Activated T-cell treated with anti-CD3 and anti-CD28 coated beads, Interleukin-2, amount 50 U/mL, for 72 hours (primary cell): Measurements from ENCODE around the gene PLEKHB2. TPM values are rescaled to one million over a fixed set of nuclear protein-coding genes. Genes with fewer than 3 reads are reported as not detected.
A peak's percentile ranks its signal among the peaks of the same experiment; 100 is the strongest.
"Not testable (repeated sequence)": the region's sequence is repeated elsewhere in the genome, so short reads cannot be mapped to it uniquely, and the experiment has no call there.

Experiments
- ATAC-seq, 2 donors: fragments of 150-1000 bp; cut with Tn5 transposase; replicated peaks in 1 of 2; 2 replicates each; pipeline ENCODE4 v1.10.0; 2021; ENCODE audit warnings: moderate library complexity in 2 of 2, mild to moderate bottlenecking in 1 of 2
- DNase-seq, 2 donors: peaks; one replicate each; pipeline ENCODE4 v3.0.0; 2021 to 2022; ENCODE audit warnings: mixed read lengths in 1 of 2
- H3K27ac Mint-ChIP-seq: one replicate; pipeline ENCODE4 v1.8.0; 2022; ENCODE audit warnings: mild to moderate bottlenecking, moderate library complexity, mixed read lengths
- H3K27me3 Mint-ChIP-seq: one replicate; pipeline ENCODE4 v1.8.0; 2022; ENCODE audit warnings: low read depth, mixed read lengths
- H3K36me3 Mint-ChIP-seq, 2 donors: one replicate each; pipeline ENCODE4 v1.8.0; 2022; ENCODE audit warnings: mixed read lengths in 2 of 2, mild to moderate bottlenecking in 1 of 2; ENCODE audit not compliant: insufficient read depth in 2 of 2
- H3K4me1 Mint-ChIP-seq: one replicate; pipeline ENCODE4 v1.8.0; 2022; ENCODE audit warnings: low read depth, mixed read lengths
- H3K4me3 Mint-ChIP-seq, 2 donors: one replicate each; pipeline ENCODE4 v1.8.0; 2022; ENCODE audit warnings: mild to moderate bottlenecking in 2 of 2, mixed read lengths in 2 of 2, moderate library complexity in 2 of 2
- H3K9me3 Mint-ChIP-seq, 2 donors: one replicate each; pipeline ENCODE4 v1.8.0; 2022; ENCODE audit warnings: mixed read lengths in 2 of 2
- total RNA-seq, 2 donors: library from RNA; stranded (reverse); gene quantifications; one replicate each; pipeline ENCODE4 v1.2.3, GENCODE V29; 2022

The PLEKHB2 gene
- total RNA-seq, 2 donors from 2014 or later: 53.2 to 53.8 TPM

- H3K4me1 Mint-ChIP-seq: peaks cover 25% of the 10 kb centered on the region
- H3K4me3 Mint-ChIP-seq: no peak overlapping the region
- DNase-seq (no peak), ATAC-seq (no peak)
- H3K27me3 Mint-ChIP-seq: no peaks in the 10 kb centered on the region
- peaks cover 12 to 36% of the 10 kb centered on the region in 2 donors for H3K36me3 Mint-ChIP-seq
- H3K9me3 Mint-ChIP-seq: no peaks in the 10 kb centered on the region
- peak overlapping the region; percentile 61 for H3K27ac Mint-ChIP-seq
Observed at GRCh38 chr2:131077182-131077846, 27.8 kb upstream of the PLEKHB2 start.

GRCh38 chr2:131077966-131078365, 27.2 kb upstream of the PLEKHB2 start:
- no peaks in the 10 kb centered on the region for H3K9me3 Mint-ChIP-seq
- no peaks in the 10 kb centered on the region for H3K27me3 Mint-ChIP-seq
- H3K36me3 Mint-ChIP-seq: peaks cover 12 to 36% of the 10 kb centered on the region in 2 donors
- H3K4me3 Mint-ChIP-seq: no peak overlapping the region
- H3K27ac Mint-ChIP-seq: peak overlapping the region; percentile 61
- DNase-seq (no peak), ATAC-seq (no peak)
- H3K4me1 Mint-ChIP-seq: peaks cover 25% of the 10 kb centered on the region

GRCh38 chr2:131079931-131080330, 25.2 kb upstream of the PLEKHB2 start:
- DNase-seq, ATAC-seq, H3K4me3 Mint-ChIP-seq, H3K27me3 Mint-ChIP-seq, H3K9me3 Mint-ChIP-seq: not testable (repeated sequence)
- peak overlapping the region; percentile 63 for H3K27ac Mint-ChIP-seq
- peaks cover 27% of the 10 kb centered on the region for H3K4me1 Mint-ChIP-seq
- peaks cover 15 to 34% of the 10 kb centered on the region in 2 donors for H3K36me3 Mint-ChIP-seq

- DNase-seq: no peak
- no peaks in the 10 kb centered on the region for H3K9me3 Mint-ChIP-seq
- H3K27me3 Mint-ChIP-seq: no peaks in the 10 kb centered on the region
- H3K4me1 Mint-ChIP-seq: peaks cover 30% of the 10 kb centered on the region
- ATAC-seq: no peak
- peaks cover 13 to 30% of the 10 kb centered on the region in 2 donors for H3K36me3 Mint-ChIP-seq
- H3K4me3 Mint-ChIP-seq: no peak overlapping the region
- peak overlapping the region; percentile 87 for H3K27ac Mint-ChIP-seq
Observed at GRCh38 chr2:131081190-131081589, 23.9 kb upstream of the PLEKHB2 start.

DNA sequence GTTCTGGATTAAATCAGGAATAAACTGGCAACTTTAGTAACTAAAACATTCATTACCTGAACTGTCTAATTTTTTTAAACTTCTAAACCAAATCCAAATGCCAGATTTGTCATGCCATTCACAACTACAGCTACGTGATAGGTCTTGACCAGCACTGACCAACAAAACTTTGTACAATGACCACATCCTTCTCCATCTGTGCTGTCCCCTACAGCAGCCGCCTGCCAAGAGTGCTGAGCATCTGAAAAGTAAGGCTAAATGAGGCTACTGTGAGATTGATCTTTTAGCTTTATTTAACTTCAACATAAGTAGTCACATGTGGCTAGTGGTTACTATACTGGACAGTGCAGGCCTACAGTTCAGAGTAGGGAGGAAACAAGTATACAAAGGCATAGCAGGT, 19.5 kb upstream of the PLEKHB2 start:
- Mint-ChIP-seq H3K4me3 (no peak overlapping the region), H3K36me3 (peaks cover 16 to 45% of the 10 kb centered on the region in 2 donors), H3K27ac (no peak overlapping the region), H3K4me1 (peaks cover 39% of the 10 kb centered on the region), H3K9me3 (no peaks in the 10 kb centered on the region), H3K27me3 (no peaks in the 10 kb centered on the region)
- no peak for ATAC-seq
- no peak for DNase-seq

- H3K27me3 Mint-ChIP-seq: no peaks in the 10 kb centered on the region
- ATAC-seq (no peak), DNase-seq (no peak)
- H3K36me3 Mint-ChIP-seq: peaks cover 7 to 26% of the 10 kb centered on the region in 2 donors
- no peaks in the 10 kb centered on the region for H3K9me3 Mint-ChIP-seq
- peak overlapping the region; percentile 98 for H3K27ac Mint-ChIP-seq
- peak overlapping the region; percentile 79 to 95 for H3K4me3 Mint-ChIP-seq
- peaks cover 34% of the 10 kb centered on the region for H3K4me1 Mint-ChIP-seq
Observed at GRCh38 chr2:131092458-131093005, 12.6 kb upstream of the PLEKHB2 start.

DNA sequence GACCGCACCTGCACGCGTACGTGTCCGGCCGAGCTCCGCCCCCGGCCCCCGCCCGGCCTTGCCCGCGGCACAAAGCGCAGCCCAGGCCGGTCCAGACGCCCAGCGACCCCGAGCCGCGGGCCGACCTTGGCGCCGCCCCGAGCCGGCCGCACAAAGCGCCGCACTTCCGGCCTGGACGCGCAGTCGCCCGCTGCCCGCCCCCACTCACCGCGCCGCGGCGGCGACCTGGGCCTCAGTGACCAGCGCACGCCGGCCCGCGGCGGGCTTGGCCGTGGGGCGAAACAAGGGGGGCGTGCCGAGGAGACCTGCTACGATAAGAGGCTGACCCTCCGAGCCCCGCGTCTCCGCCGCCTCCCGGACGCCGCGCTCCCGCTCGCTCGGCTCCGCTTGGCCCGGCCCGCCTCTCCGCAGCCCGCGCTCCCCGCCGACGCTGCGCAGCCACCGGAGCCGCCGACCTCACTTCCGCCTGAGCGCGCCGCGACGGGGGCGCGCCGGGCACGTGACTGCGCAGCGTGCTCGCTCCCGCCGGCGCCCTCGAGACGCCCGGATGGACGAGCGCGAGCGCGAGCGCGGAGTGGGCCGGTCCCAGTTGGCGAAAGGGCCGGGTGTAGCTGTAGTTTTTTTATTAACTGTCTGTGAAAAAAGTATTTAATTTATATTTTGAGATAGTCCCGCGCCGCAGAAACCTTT, 12.0 kb upstream of the PLEKHB2 start, which contains the start of gene FAM168B:
Gene FAM168B, minus strand, starts transcription at position 455 of the 690 bp plus-strand sequence. CDS start 10,814 bp downstream, outside the sequence.
- Mint-ChIP-seq H3K9me3 (no peaks in the 10 kb centered on the region), H3K36me3 (peaks cover 4 to 21% of the 10 kb centered on the region in 2 donors), H3K27me3 (no peaks in the 10 kb centered on the region), H3K27ac (peak within 1 kb of the TSS; percentile 98), H3K4me1 (peaks cover 34% of the 10 kb centered on the region), H3K4me3 (peak within 1 kb of the TSS; percentile 93 to 95)
- peak; percentile 89 to 92 for DNase-seq
- peak; percentile 88 to 91 for ATAC-seq

DNA sequence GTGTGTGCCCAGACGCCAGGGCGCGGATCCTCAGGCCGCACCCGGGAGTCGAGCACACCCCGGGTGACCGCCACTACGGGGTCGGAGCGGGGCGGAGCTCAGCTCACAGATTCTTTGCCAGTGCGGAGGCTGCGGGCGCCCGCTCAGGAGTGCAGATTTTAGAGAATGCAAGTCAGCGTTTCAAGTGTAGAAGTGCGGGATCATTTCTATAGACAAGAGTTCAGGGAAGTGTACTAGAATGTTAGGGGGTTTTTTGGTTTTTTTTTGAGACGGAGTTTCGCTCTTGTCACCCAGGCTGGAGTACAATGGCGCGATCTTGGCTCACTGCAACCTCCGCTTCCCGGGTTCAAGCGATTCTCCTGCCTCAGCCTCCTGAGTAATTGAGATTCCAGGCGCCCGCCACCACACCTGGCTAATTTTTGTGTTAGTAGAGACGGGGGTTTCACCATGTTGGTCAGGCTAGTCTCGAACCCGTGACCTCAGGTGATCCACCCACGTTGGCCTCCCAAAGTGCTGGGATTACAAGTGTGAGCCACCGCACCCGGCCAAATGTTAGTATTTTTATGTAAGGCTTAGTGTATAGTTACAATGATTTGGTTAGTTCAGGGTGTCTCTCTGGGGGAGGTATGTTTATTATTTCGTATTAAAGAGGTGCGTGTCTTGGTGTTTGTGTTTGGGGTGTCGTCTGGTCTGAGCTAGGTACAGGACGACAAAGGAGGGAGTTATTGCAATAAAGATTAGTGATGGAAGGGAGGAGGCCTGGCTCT, 11.3 kb upstream of the PLEKHB2 start:
- no peaks in the 10 kb centered on the region for H3K27me3 Mint-ChIP-seq
- ATAC-seq: peak; percentile 80 to 82
- peaks cover 30% of the 10 kb centered on the region for H3K4me1 Mint-ChIP-seq
- peak overlapping the region; percentile 93 to 95 for H3K4me3 Mint-ChIP-seq
- no peaks in the 10 kb centered on the region for H3K9me3 Mint-ChIP-seq
- peak; percentile 15 to 75 for DNase-seq
- H3K27ac Mint-ChIP-seq: peak overlapping the region; percentile 94
- peaks cover 2 to 14% of the 10 kb centered on the region in 2 donors for H3K36me3 Mint-ChIP-seq

DNA sequence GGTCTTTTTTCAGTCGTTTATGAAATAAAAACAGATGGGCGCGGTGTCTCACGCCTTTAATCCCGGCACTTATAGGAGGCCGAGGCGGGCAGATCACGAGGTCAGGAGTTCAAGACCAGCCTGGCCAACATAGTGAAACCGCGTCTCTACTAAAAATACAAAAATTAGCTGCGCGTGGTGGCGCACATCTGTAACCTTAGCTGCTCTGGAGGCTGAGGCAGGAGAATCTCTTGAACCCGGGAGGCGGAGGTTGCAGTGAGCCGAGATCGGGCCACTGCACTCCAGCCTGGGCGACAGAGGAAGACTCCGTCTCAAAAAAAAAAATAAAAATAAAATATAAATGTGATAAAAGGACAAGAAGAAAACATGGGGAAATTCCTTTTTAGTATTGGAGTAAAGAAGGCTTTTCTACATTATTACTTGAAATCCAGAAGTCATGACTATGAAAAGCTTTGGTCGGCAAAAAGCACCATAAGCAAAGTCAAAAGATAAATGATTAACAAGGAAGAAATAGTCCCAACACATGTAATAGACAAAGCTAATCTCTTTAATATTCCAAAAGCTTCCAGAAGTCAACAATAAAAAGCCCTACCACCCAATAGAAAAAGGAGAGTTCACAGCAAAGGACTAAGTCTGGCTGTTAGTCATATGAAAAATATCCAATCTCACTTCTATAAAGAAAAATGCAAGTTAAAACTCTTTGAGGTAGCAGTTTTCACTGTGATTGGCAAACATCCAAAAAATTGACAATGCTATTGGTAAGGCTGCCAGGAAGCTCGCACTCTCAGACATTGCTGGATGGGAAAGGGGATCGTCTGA, 10.5 kb upstream of the PLEKHB2 start:
- DNase-seq (no peak), ATAC-seq (no peak)
- Mint-ChIP-seq H3K27ac (peak overlapping the region; percentile 94), H3K27me3 (no peaks in the 10 kb centered on the region), H3K9me3 (no peaks in the 10 kb centered on the region), H3K4me1 (peaks cover 22% of the 10 kb centered on the region), H3K36me3 (peaks cover 2 to 9% of the 10 kb centered on the region in 2 donors), H3K4me3 (peak overlapping the region; percentile 93 to 95)

GRCh38 chr2:131103165-131103564, 2.0 kb upstream of the PLEKHB2 start:
- Mint-ChIP-seq H3K9me3 (no peaks in the 10 kb centered on the region), H3K4me1 (peaks cover 34% of the 10 kb centered on the region), H3K27me3 (no peaks in the 10 kb centered on the region), H3K27ac (peak overlapping the region; percentile 38), H3K4me3 (no peak overlapping the region), H3K36me3 (peaks cover 4 to 5% of the 10 kb centered on the region in 2 donors)
- no peak for DNase-seq
- ATAC-seq: no peak

DNA sequence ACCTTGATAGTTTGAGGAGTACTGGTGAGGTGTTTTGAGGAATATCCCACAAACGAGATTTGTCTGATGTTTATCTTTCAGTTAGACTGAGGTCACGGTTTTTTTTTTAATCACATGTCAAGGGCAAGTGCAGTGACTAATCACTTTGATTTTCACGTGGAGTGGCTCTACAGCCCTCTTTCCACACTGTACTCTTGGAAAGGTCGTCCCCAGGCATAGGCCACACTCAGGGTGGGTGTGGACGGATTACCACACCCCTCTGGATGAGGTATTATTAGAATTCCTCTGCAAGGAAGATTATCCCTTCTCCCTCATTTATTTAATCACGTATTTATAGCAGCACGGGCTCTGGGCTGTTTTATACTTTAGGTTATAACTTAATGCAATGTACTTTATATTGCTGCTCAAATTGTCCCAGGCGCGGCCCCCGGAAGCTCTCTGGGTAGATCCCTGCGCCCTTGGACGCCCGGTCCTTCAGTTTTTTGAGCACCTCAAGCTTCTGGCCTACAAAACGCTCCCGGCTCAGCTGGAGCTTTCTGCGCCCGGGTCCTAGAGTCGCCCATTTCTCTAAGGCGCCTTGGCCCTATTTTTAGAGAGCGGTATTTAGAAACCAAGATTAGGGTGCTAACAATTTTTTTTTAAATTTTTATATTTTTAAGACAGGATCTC, 515 bp upstream of the PLEKHB2 start:
- peaks cover 45% of the 10 kb centered on the region for H3K4me1 Mint-ChIP-seq
- peaks cover 4 to 5% of the 10 kb centered on the region in 2 donors for H3K36me3 Mint-ChIP-seq
- peak overlapping the region; percentile 89 to 99 for H3K4me3 Mint-ChIP-seq
- peak; percentile 73 to 80 for ATAC-seq
- peak; percentile 26 to 51 for DNase-seq
- peak overlapping the region; percentile 95 for H3K27ac Mint-ChIP-seq
- no peaks in the 10 kb centered on the region for H3K9me3 Mint-ChIP-seq
- H3K27me3 Mint-ChIP-seq: no peaks in the 10 kb centered on the region
